Caco-2 (cell line): ENCODE results near the gene CYB561D2. TPM values are rescaled to one million over a fixed set of nuclear protein-coding genes. Genes with fewer than 3 reads are reported as not detected.
A peak's percentile ranks its signal among the peaks of the same experiment; 100 is the strongest.

Experiments
- BruUV-seq: library from RNA; stranded (reverse); fragments of 400-500 nt; replicated peaks from 2 replicates; lab custom pipeline; 2021; lab: Mats Ljungman, UMichigan
- CTCF ChIA-PET: fragments of 300-600 bp; sonication (Branson Sonifier 250); formaldehyde crosslinking; loops from one replicate; lab custom pipeline; 2022; ENCODE audit warnings: antibody characterized with exemption; lab: Charles Lee
- POLR2A ChIA-PET: fragments of 300-600 bp; sonication (Branson Sonifier 250); formaldehyde crosslinking; loops from one replicate; lab custom pipeline; 2022; ENCODE audit warnings: antibody characterized with exemption; lab: Charles Lee
- DNase-seq, 2 experiments: peaks; one replicate each; pipeline versions ENCODE4 v3.0.0 to v3.0.0-alpha.2; 2020 to 2022
- H3K27me3 ChIP-seq: replicated peaks from 2 replicates; pipeline ENCODE4 v1.6.0; 2011; ENCODE audit warnings: low read length; ENCODE audit not compliant: control insufficient read depth, insufficient read depth
- H3K36me3 ChIP-seq: 2 replicates; pipeline ENCODE4 v1.5.1; 2011; ENCODE audit warnings: low read length; ENCODE audit not compliant: control insufficient read depth, insufficient read depth
- H3K4me1 ChIP-seq: fragments of 250-450 bp; sonication (Bioruptor Pico); 2 replicates; pipeline ENCODE4 v1.5.1; 2020; ENCODE audit warnings: mild to moderate bottlenecking
- H3K4me3 ChIP-seq: 2 replicates; pipeline ENCODE4 v1.5.1; 2011; ENCODE audit warnings: low read depth, mild to moderate bottlenecking, control low read depth, low read length
- H3K9me3 ChIP-seq: fragments of 250-450 bp; sonication (Bioruptor Pico); 2 replicates; pipeline ENCODE4 v1.5.1; 2020; ENCODE audit warnings: mild to moderate bottlenecking, moderate library complexity
- H3K27ac Mint-ChIP-seq: one replicate; pipeline ENCODE4 v1.8.0; 2022; ENCODE audit warnings: mixed read lengths; ENCODE audit not compliant: unreplicated experiment
- H3K27me3 Mint-ChIP-seq: one replicate; pipeline ENCODE4 v1.8.0; 2022; ENCODE audit warnings: mixed read lengths; ENCODE audit not compliant: insufficient read depth, unreplicated experiment
- H3K36me3 Mint-ChIP-seq: one replicate; pipeline ENCODE4 v1.8.0; 2022; ENCODE audit warnings: mild to moderate bottlenecking, mixed read lengths; ENCODE audit not compliant: insufficient read depth, unreplicated experiment
- H3K4me1 Mint-ChIP-seq: one replicate; pipeline ENCODE4 v1.8.0; 2022; ENCODE audit warnings: low read depth, mixed read lengths; ENCODE audit not compliant: unreplicated experiment
- H3K4me3 Mint-ChIP-seq: one replicate; pipeline ENCODE4 v1.8.0; 2022; ENCODE audit warnings: mild to moderate bottlenecking, moderate library complexity, mixed read lengths; ENCODE audit not compliant: unreplicated experiment
- H3K9me3 Mint-ChIP-seq: one replicate; pipeline ENCODE4 v1.8.0; 2022; ENCODE audit warnings: mixed read lengths; ENCODE audit not compliant: unreplicated experiment
- intact Hi-C: fragments of 100-400 bp; cut with micrococcal nuclease; formaldehyde crosslinking; loops from one replicate; pipeline ENCODE4 v1.10.0; 2022; ENCODE audit not compliant: unreplicated experiment
- total RNA-seq: library from RNA; stranded (reverse); gene quantifications from 2 replicates; pipeline ENCODE4 v1.2.3, GENCODE V29; 2022
- TF ChIP-seq, protein P1 (sequence below), 2 experiments: fragments of 200-600 bp in 1 of 2; IDR thresholded peaks; 1 replicate in 1 of 2; 2 replicates in 1 of 2; pipeline versions ENCODE4 v1.5.1 to v1.8.0; 2011 to 2022; ENCODE audit warnings: antibody characterized with exemption in 1 of 2, control low read depth in 1 of 2, inconsistent platforms in 1 of 2, low read depth in 1 of 2, low read length in 1 of 2, mild to moderate bottlenecking in 1 of 2, moderate library complexity in 1 of 2; ENCODE audit not compliant: insufficient read depth in 1 of 2, severe bottlenecking in 1 of 2, unreplicated experiment in 1 of 2

CYB561D2 gene
- total RNA-seq, 1 experiment from 2014 or later: 21.2 TPM

GRCh38 chr3:50319181-50319893, 31.3 kb upstream of the CYB561D2 start:
- Histone ChIP-seq H3K4me3 (no peak overlapping the region), H3K9me3 (no peaks in the 10 kb centered on the region), H3K4me1 (peaks cover 31% of the 10 kb centered on the region), H3K27me3 (no peaks in the 10 kb centered on the region), H3K36me3 (peaks cover 4% of the 10 kb centered on the region)
- Mint-ChIP-seq H3K4me1 (peaks cover 17% of the 10 kb centered on the region), H3K36me3 (peaks cover 44% of the 10 kb centered on the region), H3K27ac (no peak overlapping the region), H3K4me3 (peak overlapping the region; percentile 62), H3K27me3 (no peaks in the 10 kb centered on the region), H3K9me3 (no peaks in the 10 kb centered on the region)
- DNase-seq: no peak
- TF ChIP-seq, protein P1, sequence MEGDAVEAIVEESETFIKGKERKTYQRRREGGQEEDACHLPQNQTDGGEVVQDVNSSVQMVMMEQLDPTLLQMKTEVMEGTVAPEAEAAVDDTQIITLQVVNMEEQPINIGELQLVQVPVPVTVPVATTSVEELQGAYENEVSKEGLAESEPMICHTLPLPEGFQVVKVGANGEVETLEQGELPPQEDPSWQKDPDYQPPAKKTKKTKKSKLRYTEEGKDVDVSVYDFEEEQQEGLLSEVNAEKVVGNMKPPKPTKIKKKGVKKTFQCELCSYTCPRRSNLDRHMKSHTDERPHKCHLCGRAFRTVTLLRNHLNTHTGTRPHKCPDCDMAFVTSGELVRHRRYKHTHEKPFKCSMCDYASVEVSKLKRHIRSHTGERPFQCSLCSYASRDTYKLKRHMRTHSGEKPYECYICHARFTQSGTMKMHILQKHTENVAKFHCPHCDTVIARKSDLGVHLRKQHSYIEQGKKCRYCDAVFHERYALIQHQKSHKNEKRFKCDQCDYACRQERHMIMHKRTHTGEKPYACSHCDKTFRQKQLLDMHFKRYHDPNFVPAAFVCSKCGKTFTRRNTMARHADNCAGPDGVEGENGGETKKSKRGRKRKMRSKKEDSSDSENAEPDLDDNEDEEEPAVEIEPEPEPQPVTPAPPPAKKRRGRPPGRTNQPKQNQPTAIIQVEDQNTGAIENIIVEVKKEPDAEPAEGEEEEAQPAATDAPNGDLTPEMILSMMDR (IDR thresholded peaks at IDR 0.05; ENCODE audit: insufficient read depth in 1 of 2, low read depth in 1 of 2, low read length in 1 of 2, severe bottlenecking in 1 of 2, unreplicated experiment in 1 of 2): no peak
- POLR2A ChIA-PET: no interaction called here
- intact Hi-C loops: no loop called here
- CTCF ChIA-PET: interaction anchor here (1.4 kb wide), 1 partner anchor 18 kb away, joined by 3 read pairs; no protein-coding TSS in a partner anchor
- no TSS peak for BruUV-seq

- peaks cover 41% of the 10 kb centered on the region for H3K36me3 Mint-ChIP-seq
- CTCF ChIA-PET: interaction anchor here (0.5 to 1.4 kb wide), 2 partner anchors 8 to 17 kb away, joined by 3 read pairs; no protein-coding TSS in a partner anchor
- H3K4me1 Mint-ChIP-seq: peaks cover 15% of the 10 kb centered on the region
- DNase-seq: no peak
- no TSS peak for BruUV-seq
- Histone ChIP-seq H3K9me3 (no peaks in the 10 kb centered on the region), H3K4me1 (peaks cover 34% of the 10 kb centered on the region), H3K36me3 (peaks cover 4% of the 10 kb centered on the region), H3K27me3 (no peaks in the 10 kb centered on the region), H3K4me3 (peak overlapping the region; percentile 58)
- intact Hi-C loops: no loop called here
- H3K4me3 Mint-ChIP-seq: peak overlapping the region; percentile 81
- no peak overlapping the region for H3K27ac Mint-ChIP-seq
- POLR2A ChIA-PET: interaction anchor here (1.1 kb wide), 1 partner anchor 20 kb away, joined by 8 read pairs; the partner anchor contains the start of genes HYAL3 and NAA80
- no peaks in the 10 kb centered on the region for H3K27me3 Mint-ChIP-seq
- no peaks in the 10 kb centered on the region for H3K9me3 Mint-ChIP-seq
- TF ChIP-seq, protein P1 (IDR thresholded peaks at IDR 0.05; ENCODE audit: insufficient read depth in 1 of 2, low read depth in 1 of 2, low read length in 1 of 2, severe bottlenecking in 1 of 2, unreplicated experiment in 1 of 2): no peak
Observed at GRCh38 chr3:50319894-50320625, 30.6 kb upstream of the CYB561D2 start.

- intact Hi-C loops: loop anchor here (1.0 kb wide), 1 partner anchor 22 kb away; the partner anchor contains the start of genes HYAL3 and NAA80
- Histone ChIP-seq H3K4me3 (peak overlapping the region; percentile 58), H3K36me3 (peaks cover 4% of the 10 kb centered on the region), H3K4me1 (peaks cover 34% of the 10 kb centered on the region), H3K27me3 (no peaks in the 10 kb centered on the region), H3K9me3 (no peaks in the 10 kb centered on the region)
- CTCF ChIA-PET: interaction anchor here (0.5 to 1.4 kb wide), 11 partner anchors 10 to 1721 kb away, joined by 3 to 27 read pairs (median 6); partner anchors contain the start of genes CYB561D2, GNAI2, HYAL3 and NAA80
- TF ChIP-seq, protein P1 (IDR thresholded peaks at IDR 0.05; ENCODE audit: insufficient read depth in 1 of 2, low read depth in 1 of 2, low read length in 1 of 2, severe bottlenecking in 1 of 2, unreplicated experiment in 1 of 2): no peak
- no TSS peak for BruUV-seq
- peaks cover 10% of the 10 kb centered on the region for H3K4me1 Mint-ChIP-seq
- no peaks in the 10 kb centered on the region for H3K9me3 Mint-ChIP-seq
- DNase-seq: peak; percentile 81 to 89
- peak overlapping the region; percentile 81 for H3K4me3 Mint-ChIP-seq
- POLR2A ChIA-PET: interaction anchor here (0.6 to 1.4 kb wide), 4 partner anchors 16 to 380 kb away, joined by 7 to 12 read pairs (median 8); partner anchors contain the start of genes HYAL3 and NAA80
- no peaks in the 10 kb centered on the region for H3K27me3 Mint-ChIP-seq
- H3K27ac Mint-ChIP-seq: peak overlapping the region; percentile 96
- H3K36me3 Mint-ChIP-seq: peaks cover 41% of the 10 kb centered on the region
Observed at GRCh38 chr3:50320853-50321335, 29.8 kb upstream of the CYB561D2 start.
